GM12872 (cell line): ENCODE measurements around the gene RAD51.

Experiments used
- CTCF ChIP-seq: IDR thresholded peaks from 3 replicates; pipeline ENCODE4 v1.5.1; 2011; ENCODE audit warnings: low read depth, mild to moderate bottlenecking, low read length, moderate library complexity; ENCODE audit not compliant: insufficient read depth

Gene RAD51

GRCh38 chr15:40694688-40695468, at the start of gene RAD51:
Gene RAD51 (plus strand): TSS chr15:40695174. CDS start chr15:40698759, 3,585 bp downstream.
- TF ChIP-seq CTCF, result no peak

DNA sequence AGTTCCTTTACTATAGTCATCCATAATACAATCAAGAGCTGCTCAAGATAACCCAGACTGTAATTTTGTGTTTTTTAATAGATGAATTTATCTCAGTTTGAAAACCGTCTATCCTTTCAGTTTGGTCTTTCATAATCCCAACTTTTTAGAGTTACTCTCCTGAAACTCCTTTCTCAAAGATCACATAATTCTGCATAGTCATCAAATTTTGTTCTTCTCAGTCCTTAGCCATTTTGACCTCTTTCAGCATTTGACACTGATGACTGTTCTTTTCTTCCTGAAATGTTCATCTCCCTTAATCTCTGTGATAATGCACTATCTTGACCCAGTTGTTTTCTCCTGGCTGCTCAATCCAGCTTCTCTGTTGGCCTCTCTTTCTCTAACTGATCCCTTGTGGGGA, 47.5 kb upstream of the RAD51 start:
- TF ChIP-seq CTCF, result no peak

GRCh38 chr15:40650479-40650878, 44.5 kb upstream of the RAD51 start:
- TF ChIP-seq CTCF, result no peak

GRCh38 chr15:40660686-40661085, 34.3 kb upstream of the RAD51 start:
- TF ChIP-seq CTCF, result no peak

- no peak for TF ChIP-seq CTCF
Observed at GRCh38 chr15:40664909-40665308, 30.1 kb upstream of the RAD51 start.

DNA sequence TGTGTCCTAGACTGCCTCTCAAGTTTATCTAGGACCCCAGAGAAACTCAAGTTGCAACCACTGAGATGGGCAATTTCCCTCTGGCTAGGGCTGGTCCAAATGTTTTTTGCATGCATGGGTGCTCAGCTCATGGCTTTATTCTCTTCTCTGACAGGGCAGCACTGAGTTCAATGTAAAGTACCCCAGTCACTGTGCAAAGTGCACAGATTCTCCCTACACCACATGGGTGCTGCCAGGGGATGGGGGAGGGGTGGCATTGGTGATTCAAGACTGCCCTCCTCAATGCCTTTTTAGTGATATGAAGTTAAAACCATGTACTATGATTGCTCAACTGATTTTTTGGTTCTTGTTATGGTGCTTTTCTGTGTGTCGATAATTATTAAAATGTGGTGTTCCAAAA, 14.8 kb upstream of the RAD51 start:
- TF ChIP-seq CTCF, result no peak

DNA sequence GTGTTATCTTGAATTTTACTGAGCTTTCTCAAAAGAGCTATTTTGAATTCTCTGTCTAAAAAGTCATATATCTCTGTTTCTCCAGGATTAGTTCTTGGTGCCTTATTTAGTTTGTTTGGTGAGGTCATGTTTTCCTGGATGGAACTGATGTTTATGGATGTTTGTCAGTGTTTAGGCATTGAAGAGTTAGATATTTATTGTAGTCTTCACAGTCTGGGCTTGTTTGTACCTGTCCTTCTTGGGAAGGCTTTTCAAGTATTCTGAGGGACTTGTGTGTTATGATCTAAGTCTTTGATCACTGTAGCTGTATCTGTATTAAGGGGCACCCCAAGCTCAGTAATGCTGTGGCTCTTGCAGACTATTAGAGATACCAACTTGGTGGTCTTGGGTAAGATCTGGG, 10.6 kb upstream of the RAD51 start:
- TF ChIP-seq CTCF, result no peak

GRCh38 chr15:40685376-40685775, 9.6 kb upstream of the RAD51 start:
- no peak for TF ChIP-seq CTCF
